KG1 (cell line): Measurements from ENCODE around the gene AKTIP.

Experiments used
- DNase-seq: peaks from one replicate; lab custom pipeline; 2025; lab: John Stamatoyannopoulos, UW

AKTIP gene

DNA sequence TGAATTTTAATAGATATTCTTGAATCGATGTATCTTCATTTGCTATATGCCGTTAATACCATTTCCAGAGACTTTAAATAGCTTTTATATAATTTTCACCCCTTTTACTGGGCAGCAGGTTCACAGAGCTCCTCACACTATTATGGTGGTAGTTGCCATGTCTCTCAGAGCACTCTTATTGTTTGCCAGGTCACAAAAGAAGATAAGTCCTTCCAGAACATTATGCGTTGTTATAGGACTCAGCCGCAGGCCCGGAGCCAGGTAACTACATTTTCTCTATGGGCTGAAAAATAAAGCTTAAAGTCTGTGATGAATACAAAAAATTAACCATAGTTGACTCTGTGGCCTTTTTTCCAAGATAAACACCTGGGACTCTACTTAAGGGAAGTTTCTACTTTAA is 24.0 kb downstream of the AKTIP start:
- DNase-seq, result no peak

DNA sequence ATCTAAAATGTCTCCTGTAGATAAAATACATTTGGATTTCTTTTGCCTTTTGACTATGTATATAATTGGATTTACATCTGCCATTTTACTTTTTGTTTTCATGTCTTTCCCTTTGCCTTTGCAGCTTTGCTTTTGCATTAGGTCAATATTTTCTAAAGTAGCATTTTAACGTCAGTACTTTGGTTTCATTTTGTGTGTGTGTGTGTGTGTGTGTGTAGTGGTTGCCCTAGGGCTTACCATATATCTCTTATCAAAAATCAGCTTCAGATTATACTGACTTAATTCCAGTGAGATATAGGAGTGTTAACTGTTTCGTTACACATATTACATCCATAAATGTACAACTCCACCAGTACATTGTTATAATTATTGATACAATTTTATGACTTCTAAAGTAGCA is 26.1 kb downstream of the AKTIP start:
- no peak for DNase-seq

DNA sequence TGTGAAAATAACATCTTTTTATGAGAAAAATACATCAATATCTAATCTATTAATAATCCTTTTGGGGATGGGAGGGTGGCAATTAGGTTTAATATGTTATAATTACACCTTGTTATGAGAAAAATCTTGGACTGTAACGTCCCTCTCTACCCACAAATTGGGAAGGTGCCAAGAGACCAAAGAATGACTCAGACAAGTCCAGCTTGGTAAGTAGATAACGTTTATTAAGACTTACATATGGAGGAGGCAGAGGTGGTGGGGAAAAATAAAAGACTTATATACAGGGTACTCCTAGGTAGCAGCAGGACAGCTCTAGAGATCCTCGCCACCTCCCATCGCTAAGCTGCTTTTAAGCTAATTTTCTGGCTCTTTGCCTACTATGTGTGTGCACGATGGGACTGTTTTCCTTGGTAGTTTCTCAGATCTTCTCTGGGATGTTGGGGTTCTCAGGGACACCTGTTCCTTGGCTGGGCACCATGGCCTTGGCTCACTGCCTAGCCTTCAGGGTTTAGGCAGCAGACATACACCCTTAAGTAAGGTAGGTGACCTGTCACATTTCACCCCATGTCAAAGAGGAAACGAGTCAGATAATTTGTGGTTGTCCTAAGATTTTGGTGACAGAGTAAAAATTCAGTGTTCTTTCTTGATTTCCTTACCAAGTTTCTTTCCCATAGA is 37.3 kb downstream of the AKTIP start:
- DNase-seq, result no peak

DNA sequence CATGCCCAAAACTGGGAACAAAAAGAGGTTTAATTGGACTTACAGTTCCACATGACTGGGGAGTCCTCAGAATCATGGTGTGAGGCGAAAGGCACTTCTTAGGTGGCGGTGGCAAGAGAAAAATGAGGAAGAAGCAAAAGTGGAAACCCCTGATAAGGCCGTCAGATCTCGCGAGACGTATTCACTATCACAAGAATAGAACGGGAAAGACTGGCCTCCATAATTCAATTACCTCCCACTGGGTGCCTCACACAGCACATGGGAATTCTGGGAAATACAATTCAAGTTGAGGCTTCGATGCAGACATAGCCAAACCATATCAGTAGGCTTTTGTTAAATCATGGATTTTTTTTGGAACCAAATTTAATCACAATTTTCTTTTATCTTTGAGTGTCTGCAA is 44.4 kb downstream of the AKTIP start:
- DNase-seq, result no peak

DNA sequence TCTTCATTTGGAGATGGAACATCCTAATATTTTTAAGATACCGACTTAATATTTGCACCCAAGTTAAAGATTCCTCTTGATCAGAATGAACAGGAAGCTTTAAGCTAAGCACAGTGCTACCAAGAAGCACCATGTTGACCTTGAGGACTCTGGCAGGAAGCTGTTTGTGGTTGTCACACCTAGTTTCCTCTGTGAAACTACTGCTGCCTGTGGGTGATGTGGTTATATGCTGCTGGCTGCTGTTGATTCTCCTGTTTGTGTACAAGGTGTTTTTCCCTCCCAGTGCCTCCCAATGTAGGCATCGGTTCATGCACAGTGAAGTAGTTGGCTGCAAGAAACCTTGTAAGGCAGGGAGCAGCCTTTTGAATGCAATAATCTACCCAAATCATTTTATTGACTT is 45.3 kb downstream of the AKTIP start:
- no peak for DNase-seq

DNA sequence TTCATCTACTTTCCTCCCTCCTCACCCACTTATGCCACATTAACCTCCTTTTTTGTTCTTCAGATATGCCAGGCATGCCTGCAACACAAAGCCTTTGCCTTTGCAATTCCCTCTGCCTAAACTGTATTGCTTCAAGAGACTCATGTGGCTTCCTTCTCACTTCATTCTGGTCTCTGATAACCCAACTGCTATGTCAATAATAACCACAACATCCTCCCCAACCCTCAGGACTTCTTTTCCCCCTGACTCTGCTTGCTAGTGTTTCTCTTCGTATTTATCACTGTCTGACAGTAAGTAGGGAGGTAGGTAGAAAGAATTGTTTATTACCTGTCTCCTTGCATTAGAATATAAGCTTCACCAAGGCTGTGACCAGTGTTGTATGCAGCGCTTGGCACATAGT is 46.4 kb downstream of the AKTIP start:
- DNase-seq, result no peak

DNA sequence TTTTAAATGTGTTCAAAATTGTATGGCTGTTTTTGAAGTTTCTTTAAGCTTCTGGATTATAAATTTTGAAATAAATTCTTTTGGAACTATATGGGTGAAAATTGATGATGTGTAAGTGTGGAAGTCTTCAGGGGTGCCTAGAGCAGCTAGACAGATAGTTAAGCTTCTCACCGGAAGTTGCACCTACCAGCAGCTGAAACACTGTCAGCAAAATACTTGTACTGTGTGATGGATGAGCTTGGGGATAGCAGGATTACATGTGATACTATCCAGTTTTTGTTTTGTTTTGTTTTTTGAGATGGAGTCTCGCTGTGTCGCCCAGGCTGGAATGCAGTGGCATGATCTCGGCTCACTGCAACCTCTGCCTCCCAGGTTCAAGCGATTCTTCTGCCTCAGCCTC is 49.1 kb downstream of the AKTIP start:
- DNase-seq, result no peak

DNA sequence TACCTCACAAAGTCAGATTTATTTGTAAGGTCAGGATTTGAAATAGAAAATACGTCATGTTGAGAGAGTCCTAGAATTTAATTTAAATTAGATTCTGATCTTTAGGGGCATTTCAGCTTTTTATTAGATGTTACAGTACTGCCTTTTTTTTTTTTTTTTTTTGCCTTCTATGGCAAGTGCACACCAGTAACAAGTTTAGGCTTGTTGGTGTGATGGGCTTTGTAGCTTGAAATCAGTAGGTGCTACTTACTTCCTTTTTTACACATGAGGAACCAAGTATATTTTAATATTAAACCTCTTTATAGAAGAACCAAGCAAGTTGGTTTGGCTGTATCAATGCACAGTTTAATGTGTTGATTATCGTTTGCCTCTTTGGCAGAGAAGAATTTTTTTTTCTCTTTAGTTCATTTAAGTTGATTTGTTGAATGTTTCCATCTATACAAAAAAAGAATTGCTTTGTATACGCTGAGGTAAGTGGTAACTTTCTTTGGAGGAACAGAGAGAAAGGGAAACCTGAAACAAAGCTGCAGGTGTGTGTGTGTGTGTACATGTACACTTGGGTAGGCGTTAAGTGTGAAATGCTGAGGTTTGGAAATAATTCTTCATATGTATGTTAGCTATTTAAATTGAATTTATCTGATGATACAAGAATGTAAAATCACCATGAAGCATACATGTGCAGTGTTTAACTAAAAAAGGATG is 53.0 kb downstream of the AKTIP start:
- no peak for DNase-seq

DNA sequence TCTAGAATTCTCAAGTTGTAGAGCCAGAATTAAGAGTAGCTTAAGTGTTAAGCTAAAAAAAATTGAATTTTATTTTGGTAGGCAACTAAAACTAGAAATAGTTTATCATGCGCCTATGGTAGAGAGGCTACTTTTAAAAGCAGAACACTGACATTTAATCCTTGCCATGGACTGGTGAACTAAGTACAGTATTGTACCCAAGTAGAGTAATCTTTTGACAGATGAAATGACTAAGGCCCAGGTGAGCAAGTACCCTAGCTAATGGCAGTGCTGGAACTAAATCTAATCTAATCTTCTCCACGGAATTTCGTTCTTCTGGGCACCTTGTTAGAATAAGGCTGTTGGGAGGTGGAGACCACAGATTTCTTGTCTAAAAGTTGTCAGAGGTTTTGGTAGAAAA is 56.9 kb downstream of the AKTIP start:
- no peak for DNase-seq

DNA sequence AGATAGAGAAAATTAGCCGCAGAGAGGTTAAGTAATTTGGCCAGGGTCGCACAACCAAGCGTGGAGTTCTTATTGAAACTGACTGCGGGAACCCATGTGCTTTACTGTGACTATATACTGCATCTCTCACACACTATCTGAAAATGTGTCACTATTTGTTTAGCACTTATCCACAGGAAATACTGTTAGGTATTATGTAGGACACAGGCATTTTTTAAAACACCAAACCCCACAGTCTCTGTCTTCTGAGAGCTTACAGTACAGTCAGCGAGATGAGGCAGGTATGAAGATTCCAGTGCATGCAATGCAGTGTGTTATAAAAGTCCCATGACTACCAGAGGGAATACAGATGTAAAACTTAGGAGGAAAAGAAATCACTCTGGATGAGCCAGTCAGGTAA is 57.5 kb downstream of the AKTIP start:
- no peak for DNase-seq
